Measurements from ENCODE around the gene FER1L5. TPM values are rescaled to one million over a fixed set of nuclear protein-coding genes. Genes with fewer than 3 reads are reported as not detected.

FER1L5 gene
- total RNA-seq (2014; rRNA removed; shearing (Covaris generic)) = not detected in 2 replicates

DNA sequence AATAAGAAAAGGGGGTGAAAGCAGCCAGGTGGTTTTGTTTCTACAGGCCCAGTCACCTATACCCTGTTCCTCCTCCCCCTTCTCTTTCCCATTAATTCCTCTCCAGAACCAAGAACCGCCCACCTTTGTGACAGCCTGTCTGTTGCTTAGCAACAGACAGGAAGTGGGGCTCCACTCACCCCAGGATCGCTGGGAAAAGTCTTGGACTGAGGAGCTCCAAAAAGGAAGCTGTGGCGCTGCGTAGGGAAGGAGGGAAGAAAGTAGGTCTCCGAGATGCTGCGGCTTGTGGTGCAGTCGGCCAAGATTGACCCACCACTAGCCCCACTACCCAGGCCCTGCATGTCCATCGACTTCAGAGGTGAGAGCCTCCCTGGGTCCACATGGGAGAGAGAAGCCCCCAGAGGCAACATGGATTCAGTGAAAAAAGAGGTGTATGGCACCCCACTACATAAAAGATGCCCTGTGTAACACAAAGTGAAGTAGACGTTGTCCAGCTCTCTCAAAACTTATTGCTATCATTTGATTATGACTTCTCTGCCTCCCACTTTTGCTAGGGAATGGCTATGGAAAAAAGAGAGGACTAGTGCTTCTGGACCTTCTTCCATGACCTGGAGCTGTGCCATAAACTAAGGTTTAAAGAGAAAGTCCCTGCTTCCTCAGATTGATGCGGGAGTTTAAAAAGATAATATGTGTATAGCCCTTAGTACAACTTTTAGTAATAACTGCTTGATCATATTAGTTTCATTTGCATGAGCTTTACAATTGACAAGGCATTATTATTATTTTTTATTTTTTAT is at the start of gene FER1L5:
FER1L5 (plus strand) TSS at position 201 of the 797 bp plus-strand sequence; CDS start at position 274, 73 bp downstream.
- DNase-seq (ENCODE audit: low spot score) = peak; percentile 94
- in situ Hi-C loops (cut with HindIII; ENCODE audit: low sequenced_read_pairs) = no loop called here

GRCh38 chr2:96594282-96594681 is 48.3 kb upstream of the FER1L5 start:
- in situ Hi-C loops (cut with HindIII; ENCODE audit: low sequenced_read_pairs) = no loop called here

DNA sequence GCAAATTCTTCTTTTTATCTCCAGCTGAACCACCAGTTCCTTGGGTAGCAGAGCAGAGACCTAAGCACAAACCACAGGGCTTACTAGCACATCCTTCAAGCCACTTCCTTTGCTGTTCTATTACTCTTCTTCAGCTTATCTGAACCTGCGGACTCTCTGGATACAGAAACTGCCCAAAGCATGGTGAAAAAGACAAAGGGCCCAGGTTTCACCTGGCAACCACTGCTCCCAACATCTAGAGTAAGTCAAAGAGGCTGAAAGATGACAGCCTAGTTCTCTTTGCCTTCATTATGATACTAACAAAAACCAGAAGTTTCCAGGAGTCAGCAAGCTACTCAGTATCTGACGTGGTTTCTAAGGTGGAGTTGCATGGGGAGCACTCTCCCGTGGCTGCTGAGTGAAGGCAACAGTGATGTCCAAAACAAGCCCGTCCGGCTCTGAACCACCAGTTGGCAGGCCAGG is 47.8 kb upstream of the FER1L5 start:
- in situ Hi-C loops (cut with HindIII; ENCODE audit: low sequenced_read_pairs) = no loop called here
- no peak for DNase-seq (ENCODE audit: low spot score)

More at GRCh38 chr2:96594282-96594681, 48.3 kb upstream of the FER1L5 start:
- no peak for DNase-seq (ENCODE audit: low spot score)

DNA sequence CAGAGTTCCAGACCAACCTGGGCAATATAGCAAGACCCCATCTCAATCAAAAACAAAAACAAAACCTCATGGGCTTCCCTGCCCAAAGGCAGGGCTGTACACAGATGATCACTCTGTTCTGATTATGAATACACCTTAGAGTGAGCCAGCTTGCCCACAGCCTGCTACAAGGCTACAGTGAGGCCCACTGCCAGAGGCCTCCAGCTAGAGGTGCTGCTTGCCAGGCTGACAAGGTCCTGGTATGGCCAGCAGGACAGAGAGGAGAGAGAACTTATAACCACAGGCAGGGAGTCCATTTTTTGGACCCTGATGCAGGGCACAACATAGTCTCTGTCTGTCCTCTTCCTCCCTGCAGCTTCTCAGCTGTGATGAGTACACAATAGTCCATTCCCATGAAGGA is 46.0 kb upstream of the FER1L5 start:
- no peak for DNase-seq (ENCODE audit: low spot score)
- in situ Hi-C loops (cut with HindIII; ENCODE audit: low sequenced_read_pairs) = no loop called here

DNA sequence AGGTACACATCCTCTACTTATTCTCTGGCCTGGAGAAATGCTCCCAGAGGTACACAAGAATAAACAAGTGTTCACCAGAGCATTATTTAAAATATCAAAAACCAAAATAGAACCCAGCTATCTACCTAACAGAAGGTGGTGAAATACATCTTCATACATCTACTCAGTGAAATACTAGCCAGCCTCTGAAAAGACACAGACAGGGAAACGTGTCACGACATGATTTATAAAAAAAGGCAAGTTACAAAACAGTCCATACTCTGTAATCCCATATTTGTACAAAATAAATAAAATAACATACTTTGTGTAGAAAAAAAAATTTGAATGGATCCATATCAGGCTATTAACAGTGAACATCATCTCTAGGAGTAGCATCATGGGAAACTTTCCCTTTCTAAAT is 42.6 kb upstream of the FER1L5 start:
- no peak for DNase-seq (ENCODE audit: low spot score)
- in situ Hi-C loops (cut with HindIII; ENCODE audit: low sequenced_read_pairs) = no loop called here

DNA sequence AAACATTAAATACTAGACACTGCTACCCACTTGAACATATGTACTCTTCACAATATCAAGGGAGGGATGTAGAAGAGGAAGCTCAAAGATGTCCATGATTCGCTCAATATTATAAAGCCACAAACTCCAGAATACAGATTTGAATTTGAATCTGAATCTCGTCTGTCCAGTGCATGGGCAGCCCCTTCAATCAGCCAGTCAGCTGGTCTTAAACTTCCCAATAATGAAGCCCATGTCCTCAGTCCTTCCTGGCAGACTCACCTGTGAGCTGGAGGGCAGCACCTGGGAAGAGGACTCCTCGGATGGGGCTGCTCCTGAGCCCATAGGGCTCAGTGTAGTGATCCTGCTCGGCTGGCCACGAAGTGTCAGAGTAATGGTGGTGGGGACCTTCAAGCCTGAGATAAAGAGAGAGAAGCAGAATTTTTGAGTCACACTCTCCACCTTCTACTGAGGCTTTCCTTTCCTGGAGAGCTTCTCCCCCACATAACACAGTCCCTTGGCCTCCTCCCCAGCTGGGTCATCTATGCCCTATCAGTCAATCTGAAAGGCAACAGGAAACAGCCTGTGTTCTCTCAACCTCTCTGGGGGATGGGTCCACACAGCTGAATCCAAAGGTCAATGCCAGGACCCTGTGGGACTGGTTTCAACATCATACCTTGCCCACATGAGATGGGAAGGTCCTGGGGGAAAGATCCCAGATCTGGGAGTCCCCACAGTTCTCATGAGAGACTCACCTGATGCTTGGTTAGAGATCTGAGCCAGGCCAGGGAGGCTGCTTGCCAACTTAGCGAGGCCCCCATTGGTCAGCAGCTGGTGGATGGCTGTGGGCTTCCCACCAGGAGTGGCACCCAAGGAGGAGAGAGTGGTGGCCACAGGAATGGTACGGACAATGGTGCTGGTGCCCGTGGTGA is 40.9 kb upstream of the FER1L5 start:
- no peak for DNase-seq (ENCODE audit: low spot score)
- in situ Hi-C loops (cut with HindIII; ENCODE audit: low sequenced_read_pairs) = no loop called here

DNA sequence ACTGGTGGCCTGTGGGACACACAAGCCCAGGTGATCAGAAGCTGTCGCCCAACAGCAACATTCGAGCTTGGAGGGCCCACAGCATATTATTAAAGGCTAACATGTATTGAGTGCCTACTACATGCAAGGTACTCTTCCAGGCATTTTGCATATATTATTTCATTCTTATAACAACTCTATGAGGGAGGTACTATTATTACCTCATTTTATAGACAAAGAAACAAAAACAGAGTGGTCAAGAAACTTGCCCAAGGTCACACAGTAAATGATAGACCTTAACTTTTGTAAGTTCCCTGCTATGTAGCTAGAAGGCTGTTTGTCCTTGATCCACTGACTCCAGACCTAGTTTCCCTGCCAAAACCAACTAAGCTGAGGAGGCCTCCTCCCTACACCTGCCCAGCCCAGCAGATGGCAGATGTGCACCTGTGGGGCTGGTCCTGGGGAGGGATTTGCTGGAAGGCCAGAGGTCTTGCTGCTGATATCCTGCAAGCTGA is 40.2 kb upstream of the FER1L5 start:
- no peak for DNase-seq (ENCODE audit: low spot score)
- in situ Hi-C loops (cut with HindIII; ENCODE audit: low sequenced_read_pairs) = no loop called here

DNA sequence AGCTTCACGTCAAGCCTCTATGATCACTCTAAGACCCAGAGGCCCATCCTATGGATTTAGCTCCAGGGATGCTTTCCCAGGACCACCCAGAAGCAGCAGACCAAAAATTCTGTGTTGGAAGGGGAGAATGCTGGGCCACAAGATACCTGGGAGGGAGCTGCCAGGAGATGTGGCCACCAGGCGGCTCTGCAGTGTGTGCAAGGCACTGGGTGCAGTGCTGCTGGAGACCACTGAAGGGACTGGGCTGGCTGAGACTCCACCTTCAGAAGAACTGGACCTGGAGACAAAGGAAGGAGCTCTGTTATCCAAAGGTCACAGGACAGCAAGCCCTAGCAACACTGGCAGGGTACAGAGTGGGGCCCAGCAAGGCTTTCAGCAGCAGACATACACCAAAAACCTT is 38.5 kb upstream of the FER1L5 start:
- in situ Hi-C loops (cut with HindIII; ENCODE audit: low sequenced_read_pairs) = no loop called here
- no peak for DNase-seq (ENCODE audit: low spot score)

DNA sequence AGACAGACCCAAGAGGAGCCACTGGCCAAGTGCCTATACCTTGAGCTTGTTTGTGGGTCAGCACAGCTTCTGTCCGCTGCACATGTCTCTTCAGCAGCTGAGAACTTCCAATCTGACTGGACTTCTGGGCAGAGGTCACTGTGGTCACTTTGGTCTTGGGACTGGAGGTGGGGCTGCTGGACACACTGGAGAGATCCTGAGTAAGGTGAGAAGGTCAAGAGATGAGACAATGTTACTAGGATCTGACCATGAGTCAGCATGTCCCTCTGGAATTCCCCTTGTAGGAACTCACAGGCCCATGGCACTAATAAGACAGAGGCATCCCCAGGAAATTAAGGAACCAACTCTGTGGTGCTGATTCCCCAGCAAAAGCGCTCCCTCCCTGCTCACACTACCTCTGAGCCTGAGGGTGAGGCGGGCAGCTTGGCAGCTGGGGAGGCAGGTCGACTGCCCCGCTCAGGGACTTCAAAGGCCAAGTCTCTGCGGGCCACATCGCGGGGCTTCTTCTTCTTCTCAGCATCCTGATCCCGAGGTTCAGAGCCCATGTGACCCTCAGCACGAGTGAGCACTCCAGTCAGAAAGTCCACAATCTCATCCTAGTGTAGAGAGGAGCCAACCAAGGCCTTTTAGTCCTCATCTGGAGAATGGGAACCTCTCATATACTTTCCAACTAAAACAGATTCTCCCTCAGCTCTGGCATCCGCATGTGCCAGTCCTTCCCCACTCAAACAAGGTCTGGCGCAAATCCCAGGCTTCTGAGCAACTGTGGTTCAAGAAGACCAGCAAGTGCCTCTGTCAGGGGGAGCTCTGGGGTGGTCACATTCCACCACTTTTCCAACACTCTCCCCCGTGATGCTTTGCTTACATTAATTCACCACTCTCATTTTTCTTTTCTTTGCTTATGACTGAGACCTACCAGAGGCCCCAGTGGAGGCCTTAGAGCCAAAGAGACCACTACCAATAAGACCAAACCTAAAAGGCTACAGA is 33.8 kb upstream of the FER1L5 start:
- in situ Hi-C loops (cut with HindIII; ENCODE audit: low sequenced_read_pairs) = no loop called here
- DNase-seq (ENCODE audit: low spot score) = no peak

DNA sequence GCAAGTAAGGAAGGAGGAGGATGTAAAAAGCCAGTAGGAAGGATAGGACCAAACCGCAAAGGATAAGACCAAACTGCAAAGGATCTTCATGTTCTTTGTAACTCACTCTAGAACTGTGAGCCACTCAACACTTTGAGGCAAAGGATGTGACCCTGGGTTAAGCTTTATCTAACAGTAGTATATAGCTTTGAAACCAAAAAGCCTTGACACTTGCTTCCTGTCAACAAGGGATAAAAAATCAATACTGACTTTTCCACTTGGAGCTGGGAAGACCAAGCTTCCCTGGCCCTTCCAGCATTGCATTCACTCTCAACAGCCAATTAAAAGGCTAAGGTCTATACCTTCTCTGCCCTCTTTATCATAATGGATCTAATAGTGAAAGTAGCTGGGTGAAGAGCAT is 26.4 kb upstream of the FER1L5 start:
- no peak for DNase-seq (ENCODE audit: low spot score)
- in situ Hi-C loops (cut with HindIII; ENCODE audit: low sequenced_read_pairs) = no loop called here

DNA sequence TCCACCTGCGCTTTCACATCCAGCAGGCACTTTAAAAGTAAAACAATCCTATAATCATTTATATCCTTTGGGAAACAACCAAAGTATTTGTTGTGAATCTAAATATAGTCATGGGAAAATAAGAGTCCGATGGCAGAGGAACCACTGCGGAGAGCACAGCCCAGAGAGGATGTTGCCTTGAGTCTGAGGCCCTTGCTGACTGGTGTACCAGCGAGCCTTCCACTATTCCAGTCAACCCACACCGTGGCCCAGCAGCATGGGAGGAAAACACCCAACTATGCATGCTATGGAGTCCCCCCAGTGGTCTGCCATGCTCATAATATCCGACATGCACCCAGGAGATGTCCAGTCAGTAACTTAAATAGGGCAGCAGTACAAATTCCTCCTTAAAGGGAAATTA is 26.0 kb upstream of the FER1L5 start:
- no peak for DNase-seq (ENCODE audit: low spot score)
- in situ Hi-C loops (cut with HindIII; ENCODE audit: low sequenced_read_pairs) = no loop called here

DNA sequence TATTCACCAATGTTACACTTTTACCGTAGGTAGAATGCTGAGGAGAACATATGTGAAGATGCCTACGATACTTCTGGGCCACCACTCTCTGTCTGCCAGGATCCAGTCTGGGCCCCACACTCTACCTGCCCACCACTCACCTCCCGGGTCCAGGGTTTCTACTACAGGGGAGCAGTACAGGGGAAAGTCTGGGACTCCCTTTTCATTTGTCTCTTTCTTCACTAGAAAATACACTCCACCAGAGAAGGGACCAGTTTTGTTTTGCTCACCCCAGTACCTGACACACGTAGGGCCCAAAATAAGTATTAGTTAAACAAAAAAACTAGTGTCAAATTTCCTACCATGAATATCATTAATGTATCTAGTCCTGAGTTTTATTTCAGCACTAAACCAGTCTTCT is 25.6 kb upstream of the FER1L5 start:
- no peak for DNase-seq (ENCODE audit: low spot score)
- in situ Hi-C loops (cut with HindIII; ENCODE audit: low sequenced_read_pairs) = no loop called here

DNA sequence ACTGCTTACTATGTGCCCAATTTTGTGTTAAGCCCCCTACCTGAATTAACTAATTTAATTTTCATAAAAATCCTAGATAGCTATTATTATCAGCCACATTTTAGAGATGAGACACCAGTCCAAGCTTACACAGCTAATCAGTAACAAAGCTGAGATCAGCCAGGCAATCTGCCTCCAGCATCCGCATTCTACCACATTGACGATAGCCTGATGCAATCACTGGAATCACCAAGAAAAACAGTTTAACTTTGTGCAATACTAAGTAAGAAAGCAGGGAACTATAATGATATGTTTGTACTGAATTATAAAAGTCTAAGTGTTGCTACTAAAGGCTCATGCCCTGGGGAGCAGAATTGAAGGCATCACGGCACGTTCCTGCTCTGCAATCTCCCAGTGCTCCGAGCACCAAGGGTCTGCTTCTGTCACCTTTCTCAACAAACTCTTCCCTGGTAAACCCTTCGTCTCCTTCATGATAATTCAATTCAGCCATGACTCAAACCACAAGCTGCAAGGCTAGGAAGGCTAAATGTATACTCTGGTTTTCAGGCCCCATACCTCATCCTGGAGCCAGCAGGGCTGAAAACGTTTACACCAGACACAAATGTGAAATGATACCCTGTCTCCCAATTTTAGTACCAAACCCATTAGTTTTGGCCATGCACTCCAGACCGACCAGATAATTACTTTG is 23.8 kb upstream of the FER1L5 start:
- DNase-seq (ENCODE audit: low spot score) = no peak
- in situ Hi-C loops (cut with HindIII; ENCODE audit: low sequenced_read_pairs) = no loop called here

- no peak for DNase-seq (ENCODE audit: low spot score)
- in situ Hi-C loops (cut with HindIII; ENCODE audit: low sequenced_read_pairs) = no loop called here
Observed at GRCh38 chr2:96622544-96622943, 20.0 kb upstream of the FER1L5 start.

- in situ Hi-C loops (cut with HindIII; ENCODE audit: low sequenced_read_pairs) = no loop called here
Observed at GRCh38 chr2:96623116-96623515, 19.4 kb upstream of the FER1L5 start.

GRCh38 chr2:96625571-96626552 is 16.7 kb upstream of the FER1L5 start:
- in situ Hi-C loops (cut with HindIII; ENCODE audit: low sequenced_read_pairs) = no loop called here
- DNase-seq (ENCODE audit: low spot score) = no peak

More at GRCh38 chr2:96623116-96623515, 19.4 kb upstream of the FER1L5 start:
- DNase-seq (ENCODE audit: low spot score) = no peak

DNA sequence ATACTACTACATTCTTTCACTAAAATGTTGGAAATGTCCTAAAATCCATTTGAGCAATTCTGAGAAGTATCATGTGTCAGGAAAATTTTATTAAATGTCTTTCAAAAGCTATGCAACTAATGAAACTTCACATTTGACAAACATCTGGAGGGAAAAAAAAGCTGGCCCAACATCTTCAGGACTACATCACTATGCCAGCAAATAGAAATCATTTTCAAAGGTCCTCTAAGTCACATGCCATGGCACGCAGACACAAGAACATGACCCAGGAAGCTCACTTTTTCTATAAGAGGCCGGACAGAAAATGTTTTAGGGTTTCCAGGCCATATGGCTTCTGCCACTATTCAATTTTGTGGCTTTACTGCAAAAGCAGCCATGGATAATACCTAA is 16.0 kb upstream of the FER1L5 start:
- DNase-seq (ENCODE audit: low spot score) = no peak
- in situ Hi-C loops (cut with HindIII; ENCODE audit: low sequenced_read_pairs) = no loop called here

Measured in G401 (cell line).